Endothelial cell of umbilical vein (primary cell): ENCODE results near the gene CCDC172. TPM values are rescaled to one million over a fixed set of nuclear protein-coding genes. Genes with fewer than 3 reads are reported as not detected.

ENCODE experiments used
- BruUV-seq: library from RNA; stranded (reverse); fragments of 400-500 nt; replicated peaks from 2 replicates; lab custom pipeline; 2021; lab: Mats Ljungman, UMichigan
- CTCF ChIA-PET: fragments of 300-600, 350-600 bp; sonication (Branson Sonifier 250); formaldehyde crosslinking; loops from one replicate; lab custom pipeline; 2021; ENCODE audit warnings: antibody characterized with exemption, inconsistent platforms; lab: Charles Lee
- POLR2A ChIA-PET: fragments of 300-600, 350-600 bp; sonication (Branson Sonifier 250); formaldehyde crosslinking; loops from one replicate; lab custom pipeline; 2021; ENCODE audit warnings: antibody characterized with exemption, inconsistent platforms; lab: Charles Lee
- DNase-seq: peaks from one replicate; pipeline ENCODE4 v3.0.0-alpha.2; 2011; ENCODE audit warnings: low read depth, low spot score
- FAIRE-seq: peaks from 2 replicates; lab custom pipeline; 2011; peaks lifted over from hg19 to GRCh38; lab: Jason Lieb, UNC
- H2AFZ ChIP-seq: 2 replicates; pipeline ENCODE4 v1.6.0; 2012; ENCODE audit warnings: low read depth, low read length, control low read depth, inconsistent platforms
- H3K27ac ChIP-seq: 2 replicates; pipeline ENCODE4 v1.5.1; 2011; ENCODE audit warnings: low read depth, mild to moderate bottlenecking, control low read depth, low read length, moderate library complexity; ENCODE audit not compliant: insufficient read depth
- H3K27me3 ChIP-seq, 2 experiments: 2 replicates each; pipeline versions ENCODE4 v1.6.0 to v1.6.1; 2011; ENCODE audit warnings: low read length in 2 of 2, mixed read lengths in 1 of 2; ENCODE audit not compliant: control insufficient read depth in 2 of 2, insufficient read depth in 2 of 2
- H3K36me3 ChIP-seq, 2 experiments: 2 replicates in 1 of 2; 3 replicates in 1 of 2; pipeline ENCODE4 v1.5.1; 2011; ENCODE audit warnings: low read length in 2 of 2, mild to moderate bottlenecking in 1 of 2, moderate library complexity in 1 of 2; ENCODE audit not compliant: control insufficient read depth in 2 of 2, insufficient read depth in 2 of 2; ENCODE audit errors: extremely low read depth in 1 of 2
- H3K4me1 ChIP-seq: 3 replicates; pipeline ENCODE4 v1.5.1; 2011; ENCODE audit warnings: mild to moderate bottlenecking, low read length; ENCODE audit not compliant: control insufficient read depth, insufficient read depth; ENCODE audit errors: extremely low read depth
- H3K4me2 ChIP-seq: 2 replicates; pipeline ENCODE4 v1.6.1; 2011; ENCODE audit warnings: low read length, control low read depth, mixed read lengths; ENCODE audit not compliant: insufficient read depth
- H3K4me3 ChIP-seq, 3 experiments: fragments of 200-600 bp in 1 of 3; sonication (generic), shearing (Covaris generic) in 1 of 3; replicated peaks in 1 of 3; 2 replicates each; pipeline ENCODE4 v1.5.1; 2011 to 2016; ENCODE audit warnings: control low read depth in 3 of 3, low read length in 3 of 3, mild to moderate bottlenecking in 2 of 3, inconsistent platforms in 1 of 3, low read depth in 1 of 3, moderate library complexity in 1 of 3; ENCODE audit not compliant: insufficient read depth in 1 of 3
- H3K79me2 ChIP-seq: 2 replicates; pipeline ENCODE4 v1.6.0; 2012; ENCODE audit warnings: low read length, inconsistent platforms; ENCODE audit not compliant: control insufficient read depth, insufficient read depth
- H3K9ac ChIP-seq: replicated peaks from 2 replicates; pipeline ENCODE3; 2011; ENCODE audit warnings: low read length, control low read depth; ENCODE audit not compliant: insufficient read depth; ENCODE audit errors: extremely low read depth
- H3K9me1 ChIP-seq: replicated peaks from 3 replicates; pipeline ENCODE4 v1.6.0; 2011; ENCODE audit warnings: mild to moderate bottlenecking, low read length; ENCODE audit not compliant: control insufficient read depth, insufficient read depth; ENCODE audit errors: extremely low read depth
- H3K9me3 ChIP-seq: replicated peaks from 2 replicates; pipeline ENCODE4 v1.5.1; 2012; ENCODE audit warnings: low read length, inconsistent platforms; ENCODE audit not compliant: control insufficient read depth, insufficient read depth
- H4K20me1 ChIP-seq: replicated peaks from 2 replicates; pipeline ENCODE3; 2011; ENCODE audit warnings: mild to moderate bottlenecking, low read length; ENCODE audit not compliant: control insufficient read depth, insufficient read depth; ENCODE audit errors: extremely low read depth
- EZH2 ChIP-seq: IDR thresholded peaks from 2 replicates; pipeline ENCODE4 v1.6.1; 2012; ENCODE audit warnings: borderline replicate concordance, low read depth, mild to moderate bottlenecking, moderate library complexity, low read length, inconsistent platforms; ENCODE audit not compliant: severe bottlenecking
- FOS ChIP-seq: IDR thresholded peaks from 2 replicates; pipeline ENCODE4 v1.6.1; 2011; ENCODE audit warnings: mild to moderate bottlenecking, low read length, moderate library complexity, borderline replicate concordance; ENCODE audit not compliant: insufficient read depth
- GATA2 ChIP-seq: IDR thresholded peaks from 2 replicates; pipeline ENCODE4 v1.7.0; 2011; ENCODE audit warnings: low read depth, mild to moderate bottlenecking, moderate library complexity, mixed read lengths, low read length; ENCODE audit not compliant: insufficient read length, insufficient read depth
- JUN ChIP-seq: IDR thresholded peaks from 2 replicates; pipeline ENCODE4 v1.6.1; 2011; ENCODE audit warnings: borderline replicate concordance, low read depth; ENCODE audit not compliant: insufficient read length, insufficient read depth
- MYC ChIP-seq: IDR thresholded peaks from one replicate; pipeline ENCODE4 v1.6.1; 2011; ENCODE audit warnings: mild to moderate bottlenecking, low read depth, low read length
- POLR2A ChIP-seq: IDR thresholded peaks from 2 replicates; pipeline ENCODE4 v1.6.1; 2012; ENCODE audit warnings: low read depth, mild to moderate bottlenecking, control low read depth, low read length
- POLR2AphosphoS5 ChIP-seq: IDR thresholded peaks from 2 replicates; pipeline ENCODE4 v1.6.1; 2012; ENCODE audit warnings: low read depth, mild to moderate bottlenecking, control low read depth, low read length, moderate library complexity; ENCODE audit not compliant: insufficient read depth
- dilution Hi-C: fragments of 300-500 bp; cut with MboI; formaldehyde crosslinking; loops from one replicate; pipeline ENCODE4 v1.15.0; 2019; ENCODE audit warnings: low sequenced_read_pairs; ENCODE audit not compliant: extremely low pct_ligation_motif_present
- intact Hi-C: fragments of 100-400 bp; cut with micrococcal nuclease; formaldehyde crosslinking; loops from one replicate; pipeline ENCODE4 v1.10.0; 2022
- polyA plus RNA-seq, 4 experiments: library from polyadenylated mRNA; depleted of rRNA in 3 of 4; stranded (reverse) in 3 of 4; unstranded in 1 of 4; fragments of >200 nt; gene quantifications; 2 replicates each; pipeline versions ENCODE4 v1.2.1 to v1.2.3, GENCODE V29; 2011 to 2012; ENCODE audit warnings: missing spikeins in 1 of 4
- total RNA-seq: library from RNA; stranded (reverse); gene quantifications from 2 replicates; pipeline ENCODE4 v1.2.3, GENCODE V29; 2021
- TF ChIP-seq, protein P1 (sequence below), 2 donors: IDR thresholded peaks; 1 replicate in 1 of 2; 2 replicates in 1 of 2; pipeline ENCODE4 v1.5.1; 2011; ENCODE audit warnings: low read length in 2 of 2, mild to moderate bottlenecking in 2 of 2, moderate library complexity in 2 of 2, control low read depth in 1 of 2, inconsistent platforms in 1 of 2, low read depth in 1 of 2; ENCODE audit not compliant: insufficient read depth in 1 of 2; ENCODE audit errors: extremely low read depth in 1 of 2
- TF ChIP-seq, protein P2 (sequence below): IDR thresholded peaks from 2 replicates; pipeline ENCODE4 v1.6.1; 2011; ENCODE audit not compliant: insufficient read depth, insufficient read length

The CCDC172 gene
- total and polyA plus RNA-seq, 2 donors (not counting 3 experiments of a cell fraction or from before 2014, with no cell fraction given), result not detected

DNA sequence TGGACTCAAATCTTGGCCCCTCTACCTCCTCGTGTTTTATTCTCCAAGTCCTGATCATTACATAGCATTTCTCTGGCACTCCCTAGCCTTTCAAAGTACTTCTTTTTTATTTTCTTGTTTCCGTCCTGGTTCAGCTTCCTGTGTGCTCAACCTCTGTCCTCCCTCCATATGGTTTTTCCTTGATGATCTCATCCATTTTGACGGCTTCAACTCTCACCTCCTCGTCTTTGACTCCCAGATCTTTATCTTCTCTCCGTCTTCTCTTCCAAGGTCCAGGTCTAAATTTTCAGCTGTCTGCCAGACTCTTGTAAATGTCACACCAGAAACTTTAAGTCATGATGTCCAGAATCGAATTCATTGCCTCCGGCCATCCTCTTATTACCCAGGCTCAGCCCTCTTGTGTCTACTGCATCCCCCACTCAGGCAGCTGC is 27.9 kb upstream of the CCDC172 start:
- H3K27ac ChIP-seq, result no peak overlapping the region
- dilution Hi-C loops, result no loop called here

More for the DNA sequence above, 27.9 kb upstream of the CCDC172 start:
- TF ChIP-seq MYC (no peak), JUN (no peak), POLR2AphosphoS5 (no peak), FOS (no peak), EZH2 (no peak), POLR2A (no peak), GATA2 (no peak)
- TF ChIP-seq, protein P1, sequence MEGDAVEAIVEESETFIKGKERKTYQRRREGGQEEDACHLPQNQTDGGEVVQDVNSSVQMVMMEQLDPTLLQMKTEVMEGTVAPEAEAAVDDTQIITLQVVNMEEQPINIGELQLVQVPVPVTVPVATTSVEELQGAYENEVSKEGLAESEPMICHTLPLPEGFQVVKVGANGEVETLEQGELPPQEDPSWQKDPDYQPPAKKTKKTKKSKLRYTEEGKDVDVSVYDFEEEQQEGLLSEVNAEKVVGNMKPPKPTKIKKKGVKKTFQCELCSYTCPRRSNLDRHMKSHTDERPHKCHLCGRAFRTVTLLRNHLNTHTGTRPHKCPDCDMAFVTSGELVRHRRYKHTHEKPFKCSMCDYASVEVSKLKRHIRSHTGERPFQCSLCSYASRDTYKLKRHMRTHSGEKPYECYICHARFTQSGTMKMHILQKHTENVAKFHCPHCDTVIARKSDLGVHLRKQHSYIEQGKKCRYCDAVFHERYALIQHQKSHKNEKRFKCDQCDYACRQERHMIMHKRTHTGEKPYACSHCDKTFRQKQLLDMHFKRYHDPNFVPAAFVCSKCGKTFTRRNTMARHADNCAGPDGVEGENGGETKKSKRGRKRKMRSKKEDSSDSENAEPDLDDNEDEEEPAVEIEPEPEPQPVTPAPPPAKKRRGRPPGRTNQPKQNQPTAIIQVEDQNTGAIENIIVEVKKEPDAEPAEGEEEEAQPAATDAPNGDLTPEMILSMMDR (IDR thresholded peaks at IDR 0.05; ENCODE audit: extremely low read depth in 1 of 2, insufficient read depth in 1 of 2, low read depth in 1 of 2, low read length in 2 of 2), result no peak
- TF ChIP-seq, protein P2, sequence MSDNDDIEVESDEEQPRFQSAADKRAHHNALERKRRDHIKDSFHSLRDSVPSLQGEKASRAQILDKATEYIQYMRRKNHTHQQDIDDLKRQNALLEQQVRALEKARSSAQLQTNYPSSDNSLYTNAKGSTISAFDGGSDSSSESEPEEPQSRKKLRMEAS, result no peak
- Histone ChIP-seq H3K4me1 (no peaks in the 10 kb centered on the region), H2AFZ (no peak overlapping the region), H3K79me2 (no peaks in the 10 kb centered on the region), H3K9me1 (no peaks in the 10 kb centered on the region), H4K20me1 (no peaks in the 10 kb centered on the region), H3K9ac (no peak overlapping the region), H3K4me3 (no peak overlapping the region), H3K4me2 (no peak overlapping the region), H3K9me3 (no peaks in the 10 kb centered on the region), H3K27me3 (no peaks in the 10 kb centered on the region), H3K36me3 (no peaks in the 10 kb centered on the region)
- CTCF ChIA-PET, result no interaction called here
- no TSS peak for BruUV-seq
- POLR2A ChIA-PET, result no interaction called here
- no peak for FAIRE-seq
- intact Hi-C loops, result no loop called here
- DNase-seq, result no peak
